ENCODE measurements around the gene SEC14L5.
"Not testable (repeated sequence)": the region's sequence is repeated elsewhere in the genome, so short reads cannot be mapped to it uniquely, and the experiment has no call there.

The SEC14L5 gene

DNA sequence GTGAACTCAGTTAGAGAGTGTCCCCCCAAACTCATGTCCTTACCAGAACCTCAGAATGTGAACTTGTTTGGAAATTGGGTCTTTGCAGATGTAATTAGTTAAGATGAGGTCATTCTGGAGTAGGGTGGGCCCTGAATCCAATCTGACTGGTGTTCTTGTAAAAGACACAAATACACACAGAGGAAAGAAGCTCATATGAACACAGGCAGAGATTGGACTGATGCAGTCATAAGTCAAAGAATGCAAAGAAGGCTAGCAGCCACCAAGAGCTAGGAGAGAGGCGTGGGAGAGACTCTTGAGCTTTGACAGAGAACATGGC, 77.7 kb downstream of the SEC14L5 start:
- H3K4me3 ChIP-seq (ENCODE audit: low read depth, low read length): no peak overlapping the region
- TF ChIP-seq, protein P1, sequence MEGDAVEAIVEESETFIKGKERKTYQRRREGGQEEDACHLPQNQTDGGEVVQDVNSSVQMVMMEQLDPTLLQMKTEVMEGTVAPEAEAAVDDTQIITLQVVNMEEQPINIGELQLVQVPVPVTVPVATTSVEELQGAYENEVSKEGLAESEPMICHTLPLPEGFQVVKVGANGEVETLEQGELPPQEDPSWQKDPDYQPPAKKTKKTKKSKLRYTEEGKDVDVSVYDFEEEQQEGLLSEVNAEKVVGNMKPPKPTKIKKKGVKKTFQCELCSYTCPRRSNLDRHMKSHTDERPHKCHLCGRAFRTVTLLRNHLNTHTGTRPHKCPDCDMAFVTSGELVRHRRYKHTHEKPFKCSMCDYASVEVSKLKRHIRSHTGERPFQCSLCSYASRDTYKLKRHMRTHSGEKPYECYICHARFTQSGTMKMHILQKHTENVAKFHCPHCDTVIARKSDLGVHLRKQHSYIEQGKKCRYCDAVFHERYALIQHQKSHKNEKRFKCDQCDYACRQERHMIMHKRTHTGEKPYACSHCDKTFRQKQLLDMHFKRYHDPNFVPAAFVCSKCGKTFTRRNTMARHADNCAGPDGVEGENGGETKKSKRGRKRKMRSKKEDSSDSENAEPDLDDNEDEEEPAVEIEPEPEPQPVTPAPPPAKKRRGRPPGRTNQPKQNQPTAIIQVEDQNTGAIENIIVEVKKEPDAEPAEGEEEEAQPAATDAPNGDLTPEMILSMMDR (IDR thresholded peaks at IDR 0.05; ENCODE audit: low read depth, low read length, missing control alignments): no peak
- no peak for DNase-seq (ENCODE audit: low read depth)
- in situ Hi-C loops (cut with HindIII; ENCODE audit: low sequenced_read_pairs): no loop called here

DNA sequence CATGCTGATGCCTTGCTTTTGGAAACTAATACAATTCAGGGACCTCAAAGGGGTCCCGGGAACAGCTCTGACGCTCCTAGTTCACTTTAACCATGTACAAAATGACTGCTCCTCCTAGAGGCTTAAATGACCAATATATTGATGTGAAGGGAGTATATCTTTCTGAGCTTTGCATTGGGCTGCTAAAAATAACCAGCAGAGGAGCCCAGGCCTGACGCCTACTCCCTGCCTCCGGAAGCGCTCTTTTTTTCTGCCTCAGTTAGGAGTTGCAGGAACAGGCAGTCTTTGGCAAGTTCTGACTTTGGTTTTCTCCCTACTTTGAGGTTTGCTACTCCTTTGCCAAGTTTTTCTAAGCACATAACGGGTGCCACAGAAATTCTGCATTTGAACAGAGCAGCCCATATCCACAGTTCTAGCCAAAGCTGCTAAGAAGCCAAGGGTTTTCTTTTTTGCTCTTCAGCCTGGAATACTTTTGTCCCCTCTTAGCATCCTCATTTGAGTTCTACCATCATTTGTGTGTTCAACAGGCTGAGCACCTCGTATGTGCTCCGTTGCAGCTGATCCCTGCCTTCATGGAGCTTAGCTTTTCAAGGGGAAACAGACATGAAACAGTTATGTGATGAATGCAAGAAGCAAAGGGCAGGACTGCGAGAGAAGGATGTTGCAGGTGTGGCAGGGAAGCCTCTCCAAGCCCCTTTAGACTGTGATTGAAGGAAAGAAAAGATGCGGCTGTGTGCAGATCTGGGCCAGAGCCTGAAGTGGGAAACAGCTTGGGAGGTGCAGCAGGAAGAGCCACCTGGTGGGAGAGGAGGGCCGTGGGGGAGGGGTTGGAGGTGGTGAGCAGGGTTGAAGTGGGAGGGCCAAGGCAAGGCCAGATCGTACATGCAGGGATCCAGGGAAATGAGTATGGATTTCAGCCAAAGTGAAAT, 78.4 kb downstream of the SEC14L5 start:
- TF ChIP-seq, protein P1 (IDR thresholded peaks at IDR 0.05; ENCODE audit: low read depth, low read length, missing control alignments): no peak
- no peak for DNase-seq (ENCODE audit: low read depth)
- in situ Hi-C loops (cut with HindIII; ENCODE audit: low sequenced_read_pairs): no loop called here
- no peak overlapping the region for H3K4me3 ChIP-seq (ENCODE audit: low read depth, low read length)

DNA sequence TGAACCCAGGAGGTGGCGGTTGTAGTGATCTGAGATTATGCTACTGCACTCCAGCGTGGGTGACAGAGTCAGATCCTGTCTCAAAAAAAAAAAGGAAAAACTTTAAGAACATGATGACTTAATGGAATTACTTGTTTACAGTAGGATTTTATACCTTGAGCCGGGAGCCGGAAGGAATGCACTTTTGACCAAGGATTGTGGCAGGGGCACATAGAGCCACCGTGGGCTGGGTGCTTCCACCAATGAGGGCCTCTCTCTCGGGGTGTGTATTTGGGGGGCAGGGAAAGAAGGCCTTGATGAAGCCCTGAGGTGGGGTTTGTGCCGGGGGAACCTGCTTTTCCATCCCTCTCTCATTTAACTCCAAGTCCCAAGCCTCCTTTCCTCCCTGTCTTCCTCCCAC, 82.3 kb downstream of the SEC14L5 start:
- H3K4me3 ChIP-seq (ENCODE audit: low read depth, low read length): no peak overlapping the region
- TF ChIP-seq, protein P1 (IDR thresholded peaks at IDR 0.05; ENCODE audit: low read depth, low read length, missing control alignments): no peak
- no peak for DNase-seq (ENCODE audit: low read depth)
- in situ Hi-C loops (cut with HindIII; ENCODE audit: low sequenced_read_pairs): no loop called here

DNA sequence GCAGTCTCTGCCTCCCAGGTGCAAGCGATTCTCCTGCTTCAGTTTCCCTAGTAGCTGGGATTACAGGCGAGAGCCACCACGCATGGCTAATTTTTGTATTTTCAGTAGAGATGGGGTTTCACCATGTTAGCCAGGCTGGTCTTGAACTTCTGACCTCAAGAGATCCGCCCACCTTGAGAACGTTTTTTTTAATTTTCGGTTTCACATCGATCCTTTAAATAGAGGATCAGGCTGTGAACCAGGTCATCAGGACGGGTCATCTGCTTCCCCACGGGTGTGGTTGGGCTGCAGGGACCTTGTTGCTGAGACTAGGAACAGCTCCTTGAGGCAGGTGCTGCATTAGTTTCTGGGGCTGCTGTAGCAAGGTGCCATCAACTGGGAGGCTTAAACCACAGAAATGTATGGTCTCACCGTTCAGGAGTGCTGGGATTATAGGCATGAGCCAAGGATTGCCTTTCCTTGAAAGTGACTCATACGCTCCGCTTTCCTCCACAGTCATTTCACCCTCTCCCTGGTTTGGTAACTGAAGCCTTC, 83.5 kb downstream of the SEC14L5 start:
- in situ Hi-C loops (cut with HindIII; ENCODE audit: low sequenced_read_pairs): no loop called here
- H3K4me3 ChIP-seq (ENCODE audit: low read depth, low read length): no peak overlapping the region
- peak; percentile 38 for DNase-seq (ENCODE audit: low read depth)
- TF ChIP-seq, protein P1 (IDR thresholded peaks at IDR 0.05; ENCODE audit: low read depth, low read length, missing control alignments): no peak

DNA sequence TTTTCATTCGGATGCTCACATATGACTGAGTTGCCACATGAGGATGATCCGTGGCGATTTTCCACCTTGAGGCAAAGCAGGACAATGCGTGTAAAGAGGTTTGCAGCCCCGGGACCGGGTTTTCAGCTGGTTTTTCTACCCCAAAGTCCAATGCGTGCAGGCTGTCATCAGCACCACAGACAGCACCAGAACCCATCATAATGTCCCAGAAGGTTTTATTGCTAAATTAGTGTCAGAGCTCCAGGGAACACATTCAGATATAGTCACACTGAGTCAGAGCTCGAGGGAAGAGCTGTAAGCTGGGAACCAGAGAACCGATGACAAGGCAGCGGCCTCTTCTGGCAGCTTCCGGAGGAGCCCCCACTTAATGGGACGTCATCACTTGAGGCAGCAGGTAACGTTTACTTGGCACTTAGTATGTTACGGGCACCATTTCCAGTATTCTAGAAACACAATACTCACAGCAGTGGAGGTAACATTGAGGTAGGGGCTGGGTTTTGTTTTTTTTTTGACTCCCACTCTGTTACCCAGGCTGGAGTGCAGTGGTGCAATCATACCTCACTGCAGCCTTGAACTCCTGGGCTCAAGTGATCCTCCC, 84.5 kb downstream of the SEC14L5 start:
- in situ Hi-C loops (cut with HindIII; ENCODE audit: low sequenced_read_pairs): no loop called here
- DNase-seq (ENCODE audit: low read depth): no peak
- TF ChIP-seq, protein P1 (IDR thresholded peaks at IDR 0.05; ENCODE audit: low read depth, low read length, missing control alignments): no peak
- no peak overlapping the region for H3K4me3 ChIP-seq (ENCODE audit: low read depth, low read length)

DNA sequence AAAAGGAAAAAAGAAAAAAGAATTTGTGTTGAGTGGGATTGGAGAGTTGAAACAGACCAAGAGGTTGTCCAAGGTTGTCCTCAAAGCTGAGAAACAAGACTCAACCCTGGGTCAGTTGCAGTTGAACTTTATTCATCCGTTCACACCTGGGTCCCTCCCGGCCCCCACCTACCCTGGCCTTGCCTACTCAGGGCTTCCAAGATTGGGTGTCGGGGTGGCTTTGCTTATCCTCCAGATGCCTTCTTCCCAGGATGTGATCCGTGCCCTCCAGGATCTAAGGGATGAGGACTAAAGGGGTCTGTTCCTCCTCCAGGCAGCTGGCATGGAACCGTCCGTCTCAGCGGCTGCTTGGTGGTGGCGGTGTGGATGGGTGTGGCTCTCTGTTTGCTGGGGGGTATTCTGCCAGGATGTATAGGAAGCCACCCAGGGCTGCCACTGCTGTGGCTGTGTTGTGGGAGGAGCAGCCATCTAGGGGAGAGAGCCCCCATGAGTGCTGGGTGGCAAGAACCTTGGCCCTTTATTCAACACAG, 85.9 kb downstream of the SEC14L5 start:
- TF ChIP-seq, protein P1 (IDR thresholded peaks at IDR 0.05; ENCODE audit: low read depth, low read length, missing control alignments): no peak
- H3K4me3 ChIP-seq (ENCODE audit: low read depth, low read length): no peak overlapping the region
- no peak for DNase-seq (ENCODE audit: low read depth)
- in situ Hi-C loops (cut with HindIII; ENCODE audit: low sequenced_read_pairs): no loop called here

DNA sequence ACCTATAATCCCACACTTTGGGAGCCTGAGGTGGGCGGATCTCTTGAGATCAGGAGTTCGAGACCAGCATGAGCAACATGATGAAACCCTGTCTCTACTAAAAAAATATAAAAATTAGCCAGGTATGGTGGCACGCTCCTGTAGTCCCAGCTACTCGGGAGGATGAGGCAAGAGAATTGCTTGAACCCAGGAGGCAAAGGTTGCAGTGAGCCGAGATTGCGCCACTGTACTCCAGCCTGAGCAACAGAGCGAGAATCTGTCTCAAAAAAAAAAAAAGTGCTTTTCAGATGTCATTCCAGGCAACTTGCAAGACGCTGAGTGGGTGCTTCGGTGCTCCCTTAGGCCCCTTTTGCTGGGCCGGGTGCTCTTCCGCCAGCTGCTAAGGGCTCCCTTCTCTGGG, 86.5 kb downstream of the SEC14L5 start:
- in situ Hi-C loops (cut with HindIII; ENCODE audit: low sequenced_read_pairs); DNase-seq (ENCODE audit: low read depth); H3K4me3 ChIP-seq (ENCODE audit: low read depth, low read length): not testable (repeated sequence)

Measured in astrocyte of the cerebellum (primary cell).